Measurements from ENCODE around the gene IL12B.

- TF ChIP-seq CTCF (IDR thresholded peaks at IDR 0.05) (no peak), POLR2A (IDR thresholded peaks at IDR 0.05) (no peak)
These were observed 15.0 kb upstream of the IL12B start for GRCh38 chr5:159345336-159345735.

Data from adrenal gland (tissue), 5 donors.